RPMI7951 (cell line): ENCODE measurements around the gene SLC25A20. TPM values are rescaled to one million over a fixed set of nuclear protein-coding genes. Genes with fewer than 3 reads are reported as not detected.
"Not testable (repeated sequence)": the region's sequence is repeated elsewhere in the genome, so short reads cannot be mapped to it uniquely, and the experiment has no call there.

Experiments
- DNase-seq: peaks from one replicate; pipeline ENCODE4 v3.0.0-alpha.2; 2012; ENCODE audit warnings: low read depth
- total RNA-seq: library from RNA; depleted of rRNA; stranded (reverse); fragments of >200 nt; shearing (Covaris generic); gene quantifications from 2 replicates; pipeline ENCODE4 v1.2.3, GENCODE V29; 2014; rRNA removed

Gene SLC25A20
- total RNA-seq, 1 experiment from 2014 or later: 25.6 TPM

DNA sequence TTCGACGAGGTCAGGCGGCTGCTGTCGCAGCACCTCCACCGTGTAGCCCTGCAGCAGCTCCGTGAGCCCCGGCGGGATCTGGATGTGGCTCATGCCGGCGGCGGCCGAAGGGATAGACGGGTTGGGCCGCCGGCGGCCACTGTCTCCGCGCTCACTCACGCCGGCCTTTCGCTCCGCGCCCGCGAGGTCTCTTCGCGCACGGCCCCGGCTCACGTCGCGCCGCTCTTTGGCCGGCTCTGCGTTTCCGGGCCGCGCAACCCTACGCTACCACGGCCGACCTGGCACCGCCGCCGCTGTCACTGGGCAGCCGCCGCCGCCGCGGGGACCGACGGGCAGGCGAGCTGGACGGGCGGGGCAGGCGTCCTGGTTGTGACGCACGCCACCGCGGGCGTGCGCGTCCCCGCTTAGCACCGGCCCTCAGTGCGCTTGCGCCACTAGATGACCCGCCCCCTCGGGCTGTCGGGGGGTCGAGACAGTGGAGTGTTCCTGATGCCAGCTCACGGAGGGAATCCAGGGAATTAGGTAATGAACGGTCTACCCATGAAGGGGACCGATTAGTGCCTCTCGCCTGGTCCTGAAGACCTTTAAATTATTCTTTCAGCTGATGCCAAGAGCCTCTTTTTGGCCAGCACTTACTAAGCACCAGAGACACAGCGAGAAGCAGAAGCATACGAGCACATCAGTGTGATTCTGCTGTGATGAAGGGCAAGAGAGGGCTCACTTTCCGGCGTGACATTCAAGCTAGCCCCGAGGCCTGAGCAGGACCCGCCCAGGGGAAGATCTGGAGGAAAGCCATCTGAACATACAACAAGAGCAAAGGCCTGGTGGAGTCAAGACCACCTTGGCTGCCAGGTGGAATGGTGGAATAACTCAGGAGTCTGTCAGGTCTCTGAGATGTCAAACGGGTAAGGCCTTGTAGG, 50.9 kb downstream of the SLC25A20 start, which contains the start of gene PRKAR2A:
Gene PRKAR2A (minus strand): TSS at position 371 of the 920 bp plus-strand sequence. CDS start 278 bp downstream, at position 93.
- DNase-seq: peak; percentile 90

DNA sequence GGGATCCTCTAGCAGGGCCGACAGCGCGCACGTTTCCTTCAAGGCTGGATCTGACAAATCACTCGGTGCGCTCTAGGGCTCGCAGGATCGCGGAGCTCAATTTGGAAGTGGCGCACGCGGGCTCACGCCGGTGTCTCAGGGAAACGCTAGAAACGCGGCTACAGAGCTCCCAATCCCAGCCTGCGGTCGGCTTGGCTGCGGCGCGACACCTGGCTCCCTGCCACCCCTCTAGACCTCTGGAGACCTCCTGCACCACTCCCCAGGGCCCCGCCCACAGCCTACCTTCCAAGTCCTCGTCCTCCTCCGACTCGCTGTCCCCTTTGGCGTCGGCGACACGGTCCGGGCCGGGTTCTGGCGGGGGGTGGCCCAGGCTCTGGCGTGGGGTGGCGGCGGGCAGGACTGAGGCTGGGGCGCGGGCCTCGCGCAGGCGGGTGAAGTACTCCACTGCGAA, 51.6 kb downstream of the SLC25A20 start:
- DNase-seq: peak; percentile 84

DNA sequence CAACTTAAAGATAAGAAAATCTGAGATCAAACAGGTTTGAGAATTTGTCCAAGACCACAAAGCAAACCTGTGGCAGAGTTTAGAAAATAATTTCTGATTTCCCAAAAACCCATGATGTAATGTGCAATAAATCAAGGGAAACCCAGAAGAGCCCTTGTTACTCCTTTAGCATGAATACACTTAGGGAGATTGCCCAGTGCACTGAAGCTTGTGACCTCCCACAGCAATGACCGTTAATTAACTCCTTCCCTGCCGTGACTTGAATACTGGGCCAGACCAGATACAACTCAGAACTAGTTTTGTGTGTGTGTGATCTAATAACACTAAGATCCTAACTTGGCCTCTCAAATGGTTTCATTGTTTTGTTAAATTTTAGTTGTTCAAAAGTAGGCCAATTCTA, 53.5 kb downstream of the SLC25A20 start:
- peak; percentile 22 for DNase-seq

DNA sequence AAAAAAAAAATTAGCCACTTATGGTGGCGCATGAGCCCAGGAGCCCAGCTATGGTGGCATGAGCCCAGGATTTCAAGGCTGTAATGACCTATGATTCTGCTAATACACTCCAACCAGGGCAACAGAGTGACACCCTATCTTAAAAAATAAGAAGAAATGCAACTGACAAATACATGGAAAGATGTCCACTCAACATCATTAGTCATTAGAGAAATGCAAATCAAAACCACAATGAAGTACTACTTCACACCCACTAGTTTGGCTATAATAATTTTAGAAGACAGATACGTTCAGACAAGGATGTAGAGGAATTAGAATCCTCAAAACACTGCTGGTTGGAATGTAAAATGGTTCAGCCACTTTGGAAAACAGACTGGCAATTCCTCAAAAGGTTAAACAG, 61.5 kb downstream of the SLC25A20 start:
- no peak for DNase-seq

DNA sequence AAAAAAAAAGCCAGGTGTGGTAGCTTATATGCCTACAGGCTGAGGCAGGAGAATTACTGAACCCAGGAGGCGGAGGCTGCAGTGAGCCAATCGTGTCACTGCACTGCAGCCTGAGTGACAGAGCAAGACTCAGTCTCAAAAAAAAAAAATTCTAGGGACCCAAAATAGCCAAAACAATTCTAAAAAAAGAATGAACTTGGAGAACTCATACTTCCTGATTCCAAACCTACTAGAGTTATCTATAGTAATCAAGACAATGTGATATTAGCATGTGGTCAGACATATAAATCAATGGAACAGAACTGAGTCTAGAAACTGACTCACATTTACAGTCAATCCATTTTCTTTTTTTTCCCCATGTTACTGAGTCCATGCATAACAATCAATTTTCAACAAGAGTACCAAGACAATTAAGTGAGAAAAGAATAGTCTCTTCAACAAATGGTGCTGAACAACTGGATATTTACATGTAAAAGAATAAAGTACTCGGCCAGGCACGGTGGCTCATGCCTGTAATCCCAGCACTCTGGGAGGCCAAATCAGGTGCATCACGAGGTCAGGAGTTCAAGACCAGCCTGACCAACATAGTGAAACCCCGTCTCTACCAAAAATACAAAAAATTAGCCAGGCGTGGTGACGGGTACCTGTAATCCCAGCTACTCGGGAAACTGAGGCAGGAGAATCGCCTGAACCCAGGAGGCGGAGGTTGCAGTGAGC, 62.9 kb downstream of the SLC25A20 start:
- DNase-seq: no peak

DNA sequence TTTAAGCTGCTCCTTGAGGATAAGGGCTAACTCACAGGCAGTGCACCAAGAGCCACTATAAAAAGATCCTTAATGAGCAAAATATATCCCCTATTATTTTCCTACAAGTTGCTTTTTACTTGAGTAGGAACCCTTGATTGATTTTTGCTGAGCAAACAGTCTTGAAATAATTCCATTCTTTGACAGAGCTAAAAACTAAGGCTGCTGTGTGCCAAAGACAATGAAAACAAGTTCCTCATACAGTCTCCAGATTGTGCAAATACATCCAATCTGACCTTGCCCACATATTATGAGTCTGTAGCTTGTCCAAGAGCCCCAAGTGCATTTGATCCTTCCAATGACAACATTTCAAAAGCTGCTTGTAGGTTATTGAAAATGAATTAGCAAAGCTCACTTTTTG, 66.0 kb downstream of the SLC25A20 start:
- DNase-seq: no peak

DNA sequence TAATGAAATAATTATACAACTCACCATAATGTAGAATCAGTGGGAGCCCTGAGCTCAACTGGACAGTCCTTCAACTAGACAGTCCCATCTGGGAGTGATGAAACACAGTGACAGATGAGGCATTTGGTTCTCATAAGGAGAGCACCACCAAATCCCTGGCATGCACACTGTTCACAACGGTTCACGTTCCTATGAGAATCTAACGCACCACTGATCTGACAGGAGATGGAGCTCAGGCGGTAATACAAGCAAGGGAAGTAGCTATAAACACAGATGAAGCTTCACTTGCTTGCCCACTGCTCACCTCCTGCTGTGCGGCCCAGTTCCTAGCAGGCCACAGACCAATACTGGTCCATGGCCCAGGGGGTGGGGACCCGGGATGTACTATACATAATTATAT, 68.0 kb downstream of the SLC25A20 start:
- no peak for DNase-seq

DNA sequence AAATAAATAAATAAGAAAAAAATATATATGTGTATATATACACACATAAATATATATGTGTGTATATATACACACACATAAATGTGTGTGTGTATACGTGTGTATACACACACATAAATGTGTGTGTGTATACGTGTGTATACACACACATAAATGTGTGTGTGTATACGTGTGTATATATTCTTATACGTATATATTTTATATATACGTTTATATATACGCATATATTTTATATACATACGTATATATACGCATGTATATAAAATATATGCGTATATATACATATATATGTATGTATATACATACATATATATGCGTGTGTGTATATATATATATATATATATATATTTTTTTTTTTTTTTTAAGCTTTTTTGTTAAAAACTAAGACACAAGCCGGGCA, 69.2 kb downstream of the SLC25A20 start:
- DNase-seq: not testable (repeated sequence)

DNA sequence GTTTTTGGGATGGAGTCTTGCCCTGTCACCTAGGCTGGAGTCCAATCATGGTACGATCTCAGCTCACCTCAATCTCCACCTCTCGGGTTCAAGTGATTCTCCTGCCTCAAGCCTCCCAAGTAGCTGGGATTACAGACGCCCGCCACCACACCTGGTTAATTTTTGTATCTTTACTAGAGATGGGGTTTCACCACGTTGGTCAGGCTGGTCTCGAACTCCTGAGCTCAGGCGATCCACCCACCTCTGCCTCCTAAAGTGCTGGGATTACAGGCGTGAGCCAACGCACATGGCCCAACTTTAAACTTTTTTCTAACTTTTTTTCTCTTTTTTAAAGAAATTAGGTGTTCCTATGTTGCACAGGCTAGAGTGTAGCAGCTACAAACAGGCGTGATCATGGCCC, 70.8 kb downstream of the SLC25A20 start:
- not testable (repeated sequence) for DNase-seq

DNA sequence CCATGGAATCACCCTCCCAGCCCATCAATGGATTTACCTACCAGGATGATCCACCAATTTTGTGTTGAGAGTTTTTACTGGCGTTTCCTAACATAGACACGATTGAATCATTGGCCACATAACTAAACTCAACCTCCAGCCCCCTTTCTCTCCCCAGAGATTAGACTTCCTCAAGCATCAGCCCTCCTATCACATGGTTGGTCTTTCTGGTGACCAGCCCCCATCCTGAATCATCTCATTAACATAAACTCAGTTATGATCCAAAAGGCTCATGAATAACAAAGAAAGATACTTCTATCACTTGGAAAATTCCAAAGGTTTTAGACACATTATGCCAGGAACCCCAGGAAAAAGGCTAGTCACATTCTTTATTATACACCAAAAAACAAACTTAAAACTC, 72.2 kb downstream of the SLC25A20 start:
- peak; percentile 44 for DNase-seq

DNA sequence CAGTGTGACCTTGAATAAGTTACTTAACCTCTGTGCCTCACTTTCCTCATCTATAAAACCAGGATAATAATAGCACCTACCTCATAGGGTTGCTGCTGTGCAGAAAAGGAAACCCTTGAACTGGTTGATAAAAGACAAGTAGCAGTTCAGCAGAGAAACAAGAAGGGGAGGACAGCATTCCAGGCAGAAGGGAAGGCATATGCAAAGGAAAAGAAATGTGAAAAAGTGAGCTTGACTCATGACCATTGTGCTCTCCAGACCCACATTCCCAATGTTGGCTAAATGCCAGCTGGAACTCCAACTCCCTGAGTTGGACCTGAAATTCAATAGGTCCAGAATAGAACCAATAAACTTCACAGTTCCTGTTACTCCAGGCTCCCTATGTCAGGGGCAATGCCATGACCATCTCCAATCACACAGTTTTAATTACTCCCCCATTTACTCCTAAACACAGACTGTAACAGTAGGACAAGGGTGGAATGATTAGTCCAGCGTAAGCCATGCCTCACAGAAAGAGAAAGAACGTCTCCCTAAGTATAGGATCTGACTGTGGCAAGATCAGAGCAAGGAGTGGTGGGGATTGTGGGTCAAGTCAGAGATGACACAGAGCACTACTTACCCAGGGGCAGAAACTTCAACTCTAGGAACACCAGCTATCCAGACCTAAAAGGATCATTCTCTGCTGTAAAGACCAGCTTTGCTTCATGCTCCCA, 77.9 kb downstream of the SLC25A20 start:
- DNase-seq: peak; percentile 56

DNA sequence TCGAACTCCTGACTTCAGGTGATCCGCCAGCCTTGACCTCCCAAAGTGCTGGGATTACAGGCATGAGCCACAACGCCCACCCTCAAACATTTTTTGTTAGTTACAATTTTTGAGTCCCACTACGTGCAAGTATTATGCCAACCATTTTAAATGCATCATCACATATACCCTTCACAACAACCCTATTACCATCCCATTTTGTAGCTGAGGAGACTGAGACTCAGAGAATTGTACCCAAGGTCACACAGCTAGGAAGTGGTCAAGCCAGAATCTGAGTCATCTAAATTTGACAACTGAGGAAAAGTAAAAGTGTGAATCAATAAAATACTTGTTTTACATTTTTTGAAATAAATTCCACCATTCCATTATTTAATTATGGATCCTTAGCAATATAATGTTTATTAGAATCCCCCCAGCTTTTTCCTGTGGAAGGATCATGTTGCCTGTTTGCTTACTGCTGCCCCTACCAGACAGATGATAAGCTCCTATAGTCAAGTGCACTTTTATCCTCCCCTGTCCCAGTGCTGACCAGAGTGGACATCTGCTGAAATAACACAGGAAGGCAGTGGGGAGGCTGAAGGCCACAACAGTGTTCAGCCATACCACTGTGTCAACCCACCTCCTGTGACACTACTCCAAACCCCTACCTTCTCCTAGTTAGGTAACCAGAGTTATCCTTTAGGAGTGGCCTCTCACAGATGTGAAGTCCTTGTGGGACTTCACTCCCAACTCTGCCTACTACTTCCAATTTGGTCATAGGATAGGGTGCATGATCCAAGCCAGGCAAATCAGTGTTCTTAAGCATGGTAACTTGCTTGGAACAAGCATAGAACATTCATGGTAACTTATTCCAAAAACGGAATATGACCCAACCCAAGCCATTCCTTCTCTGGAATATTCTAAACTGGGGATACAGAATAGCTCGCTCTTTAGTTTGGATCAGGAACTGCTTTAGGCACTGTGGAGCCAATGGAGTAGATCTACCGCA, 79.2 kb downstream of the SLC25A20 start:
- no peak for DNase-seq

DNA sequence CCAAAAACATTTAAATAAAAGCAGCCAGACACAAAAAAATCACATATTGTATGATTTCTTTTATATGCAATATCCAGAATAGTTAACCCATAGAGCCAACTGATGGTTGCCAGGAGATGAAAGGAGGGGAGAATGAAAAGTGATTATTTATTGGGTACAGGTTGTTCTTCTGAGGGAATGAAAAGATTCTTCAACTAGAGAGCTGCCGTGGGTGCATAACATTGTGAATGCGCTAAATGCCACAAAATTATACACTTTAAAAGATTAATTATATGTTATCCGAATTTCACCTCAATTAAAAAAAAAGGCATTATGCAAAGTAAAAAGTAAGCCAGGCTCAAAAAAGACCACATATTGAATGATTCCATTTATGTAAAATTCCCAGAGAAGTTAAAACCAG, 87.2 kb downstream of the SLC25A20 start:
- no peak for DNase-seq

Other genes starting within 250 kb of the SLC25A20 start
- 0.98 and 1.1 TPM in 2 replicates for gene CELSR3, start 236.0 kb downstream of the SLC25A20 start, total RNA-seq
- 25.7 and 29.6 TPM in 2 replicates for gene NCKIPSD, start 213.0 kb downstream of the SLC25A20 start, total RNA-seq
- 66.2 and 72.0 TPM in 2 replicates for gene IP6K2, start 181.7 kb downstream of the SLC25A20 start, total RNA-seq
- gene PRKAR2A, start 51.0 kb downstream of the SLC25A20 start, total RNA-seq: 35.8 and 38.7 TPM in 2 replicates
- gene ARIH2, start 20.0 kb upstream of the SLC25A20 start, total RNA-seq: 74.0 and 81.8 TPM in 2 replicates
- 3.3 and 4.0 TPM in 2 replicates for gene P4HTM, start 91.4 kb upstream of the SLC25A20 start, total RNA-seq
- 44.7 and 49.5 TPM in 2 replicates for gene WDR6, start 108.5 kb upstream of the SLC25A20 start, total RNA-seq
- 46.4 and 54.9 TPM in 2 replicates for gene DALRD3, start 119.7 kb upstream of the SLC25A20 start, total RNA-seq
- gene NDUFAF3, start 123.2 kb upstream of the SLC25A20 start, total RNA-seq: 260 and 301 TPM in 2 replicates
- 305 and 426 TPM in 2 replicates for gene IMPDH2, start 130.5 kb upstream of the SLC25A20 start, total RNA-seq
- gene QRICH1, start 195.2 kb upstream of the SLC25A20 start, total RNA-seq: 121 and 124 TPM in 2 replicates
- 244 and 314 TPM in 2 replicates for gene QARS1, start 205.9 kb upstream of the SLC25A20 start, total RNA-seq
- 29.1 and 42.4 TPM in 2 replicates for gene USP19, start 221.9 kb upstream of the SLC25A20 start, total RNA-seq
- gene LAMB2, start 234.2 kb upstream of the SLC25A20 start, total RNA-seq: 209 and 244 TPM in 2 replicates